Parathyroid adenoma (tissue), 2 donors: ENCODE data around the gene PPP1CB.

Source experiments
- H2AFZ ChIP-seq: fragments of 300-600 bp; sonication (generic); one replicate; pipeline ENCODE4 v1.7.0; 2017; ENCODE audit warnings: antibody characterized with exemption, mild to moderate bottlenecking
- H3K27ac ChIP-seq: fragments of 300-600 bp; sonication (generic); one replicate; pipeline ENCODE4 v1.7.0; 2017
- H3K27me3 ChIP-seq: fragments of 300-600 bp; sonication (generic); one replicate; pipeline ENCODE4 v1.7.0; 2017; ENCODE audit warnings: low read length; ENCODE audit not compliant: control insufficient read depth, insufficient read depth
- H3K36me3 ChIP-seq: fragments of 300-600 bp; sonication (generic); one replicate; pipeline ENCODE4 v1.7.0; 2017; ENCODE audit warnings: low read length; ENCODE audit not compliant: control insufficient read depth, insufficient read depth
- H3K4me1 ChIP-seq: fragments of 300-600 bp; sonication (generic); one replicate; pipeline ENCODE4 v1.7.0; 2017; ENCODE audit warnings: control low read depth
- H3K4me2 ChIP-seq: fragments of 300-600 bp; sonication (generic); one replicate; pipeline ENCODE4 v1.7.0; 2017; ENCODE audit warnings: low read length
- H3K4me3 ChIP-seq: fragments of 300-600 bp; sonication (generic); one replicate; pipeline ENCODE4 v1.7.0; 2017; ENCODE audit warnings: low read depth, low read length
- H3K79me2 ChIP-seq: fragments of 300-600 bp; sonication (generic); one replicate; pipeline ENCODE4 v1.7.0; 2017; ENCODE audit warnings: control low read depth
- H3K9ac ChIP-seq: fragments of 300-600 bp; sonication (generic); one replicate; pipeline ENCODE4 v1.7.0; 2017; ENCODE audit warnings: mild to moderate bottlenecking
- H3K9me3 ChIP-seq: fragments of 300-600 bp; sonication (generic); one replicate; pipeline ENCODE4 v1.7.0; 2017; ENCODE audit warnings: low read length; ENCODE audit not compliant: control insufficient read depth
- CTCF ChIP-seq: fragments of 300-600 bp; sonication (generic); IDR thresholded peaks from one replicate; pipeline ENCODE4 v1.7.0; 2017; ENCODE audit warnings: antibody characterized with exemption, mild to moderate bottlenecking
- donor health status: primary hyperparathyroidism.

PPP1CB gene

GRCh38 chr2:28822036-28822435 is 70.4 kb downstream of the PPP1CB start:
- H3K4me2 ChIP-seq, result no peak overlapping the region
- TF ChIP-seq CTCF, result no peak
- no peaks in the 10 kb centered on the region for H3K79me2 ChIP-seq
- no peak overlapping the region for H3K9ac ChIP-seq
- H3K4me3 ChIP-seq, result no peak overlapping the region
- no peak overlapping the region for H3K27ac ChIP-seq
- no peak overlapping the region for H2AFZ ChIP-seq
- H3K4me1 ChIP-seq, result no peaks in the 10 kb centered on the region
- no peaks in the 10 kb centered on the region for H3K9me3 ChIP-seq
- no peaks in the 10 kb centered on the region for H3K27me3 ChIP-seq
- no peaks in the 10 kb centered on the region for H3K36me3 ChIP-seq

GRCh38 chr2:28824207-28824606 is 72.6 kb downstream of the PPP1CB start:
- no peak for TF ChIP-seq CTCF
- H3K9ac ChIP-seq, result no peak overlapping the region
- no peaks in the 10 kb centered on the region for H3K36me3 ChIP-seq
- H3K27ac ChIP-seq, result no peak overlapping the region
- no peak overlapping the region for H2AFZ ChIP-seq
- no peaks in the 10 kb centered on the region for H3K27me3 ChIP-seq
- H3K79me2 ChIP-seq, result no peaks in the 10 kb centered on the region
- no peak overlapping the region for H3K4me3 ChIP-seq
- no peaks in the 10 kb centered on the region for H3K9me3 ChIP-seq
- H3K4me1 ChIP-seq, result no peaks in the 10 kb centered on the region
- no peak overlapping the region for H3K4me2 ChIP-seq

- Histone ChIP-seq H2AFZ (no peak overlapping the region), H3K79me2 (no peaks in the 10 kb centered on the region), H3K4me1 (no peaks in the 10 kb centered on the region), H3K27ac (no peak overlapping the region), H3K4me3 (no peak overlapping the region), H3K9me3 (no peaks in the 10 kb centered on the region), H3K4me2 (no peak overlapping the region), H3K9ac (no peak overlapping the region), H3K27me3 (no peaks in the 10 kb centered on the region), H3K36me3 (no peaks in the 10 kb centered on the region)
- no peak for TF ChIP-seq CTCF
These were observed 73.2 kb downstream of the PPP1CB start for GRCh38 chr2:28824870-28825269.

- Histone ChIP-seq H3K4me3 (no peak overlapping the region), H2AFZ (no peak overlapping the region), H3K9me3 (no peaks in the 10 kb centered on the region), H3K27ac (no peak overlapping the region), H3K36me3 (no peaks in the 10 kb centered on the region), H3K4me1 (no peaks in the 10 kb centered on the region), H3K27me3 (no peaks in the 10 kb centered on the region), H3K4me2 (no peak overlapping the region), H3K79me2 (no peaks in the 10 kb centered on the region), H3K9ac (no peak overlapping the region)
- TF ChIP-seq CTCF, result no peak
These were observed 76.8 kb downstream of the PPP1CB start for GRCh38 chr2:28828382-28828781.

- Histone ChIP-seq H3K9me3 (no peaks in the 10 kb centered on the region), H3K4me2 (no peak overlapping the region), H3K79me2 (no peaks in the 10 kb centered on the region), H3K4me1 (no peaks in the 10 kb centered on the region), H3K27ac (no peak overlapping the region), H3K9ac (no peak overlapping the region), H3K4me3 (no peak overlapping the region), H2AFZ (no peak overlapping the region), H3K36me3 (no peaks in the 10 kb centered on the region), H3K27me3 (no peaks in the 10 kb centered on the region)
- no peak for TF ChIP-seq CTCF
These were observed 82.3 kb downstream of the PPP1CB start for GRCh38 chr2:28833740-28834470.
